Endometrial microvascular endothelial cells (primary cell): Measurements from ENCODE around the gene TLR7. TPM values are rescaled to one million over a fixed set of nuclear protein-coding genes. Genes with fewer than 3 reads are reported as not detected.

ENCODE experiments used
- in situ Hi-C: cut with HindIII; loops from 2 replicates; pipeline ENCODE4 v1.10.0; 2017; ENCODE audit warnings: low sequenced_read_pairs, low pct_unique_long_range_greater_than_20kb; ENCODE audit errors: inconsistent ontology term
- total RNA-seq: library from RNA; depleted of rRNA; stranded (reverse); fragments of >200 nt; gene quantifications from one replicate; pipeline ENCODE4 v1.2.3, GENCODE V29; 2015; ENCODE audit errors: inconsistent ontology term

The TLR7 gene
- total RNA-seq, result not detected

DNA sequence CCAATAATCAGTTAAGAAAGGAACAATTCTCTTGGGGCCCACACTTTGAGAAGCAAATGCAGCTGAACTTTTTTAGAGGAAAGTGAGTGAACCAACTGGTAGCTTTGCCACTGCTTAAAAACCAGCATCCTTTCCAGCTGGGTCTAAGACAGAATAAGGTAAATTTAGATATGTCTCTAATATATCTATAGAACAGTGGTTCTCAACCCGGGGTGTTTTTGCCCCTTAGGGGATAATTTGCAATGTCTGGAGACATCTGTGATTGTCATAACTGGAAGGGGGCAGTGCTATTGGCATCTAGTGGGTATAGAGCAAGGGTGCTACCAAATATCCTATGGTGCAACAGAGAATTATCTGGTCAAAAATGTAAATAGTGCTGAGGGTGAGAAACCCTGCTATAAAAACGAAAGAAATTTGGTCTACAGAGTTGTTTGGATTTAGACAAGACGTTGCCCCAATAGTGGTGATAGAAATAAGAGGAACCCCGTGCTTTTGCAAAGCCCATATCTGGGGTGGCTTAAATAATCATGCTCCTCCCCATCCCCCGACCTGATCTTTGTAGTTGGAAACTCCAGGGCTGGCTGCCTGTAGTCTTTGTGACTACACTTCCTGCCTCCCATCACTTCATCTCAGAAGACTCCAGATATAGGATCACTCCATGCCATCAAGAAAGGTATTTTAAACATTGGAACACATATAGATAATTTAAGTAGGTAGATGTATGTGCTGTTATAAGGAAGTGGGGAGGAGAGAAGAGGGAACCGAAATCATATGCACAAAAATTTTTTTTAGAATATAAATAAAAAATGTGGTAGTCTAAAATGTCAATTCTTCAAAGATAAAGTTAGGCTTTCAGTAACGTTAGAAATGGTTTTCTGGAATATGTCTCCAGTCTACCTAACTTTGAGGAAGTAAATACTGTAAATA lies at the start of gene TLR7:
Gene TLR7, plus strand, starts transcription at position 622 of the 927 bp plus-strand sequence. CDS start 507 bp downstream, outside the sequence.
- in situ Hi-C loops, result no loop called here

DNA sequence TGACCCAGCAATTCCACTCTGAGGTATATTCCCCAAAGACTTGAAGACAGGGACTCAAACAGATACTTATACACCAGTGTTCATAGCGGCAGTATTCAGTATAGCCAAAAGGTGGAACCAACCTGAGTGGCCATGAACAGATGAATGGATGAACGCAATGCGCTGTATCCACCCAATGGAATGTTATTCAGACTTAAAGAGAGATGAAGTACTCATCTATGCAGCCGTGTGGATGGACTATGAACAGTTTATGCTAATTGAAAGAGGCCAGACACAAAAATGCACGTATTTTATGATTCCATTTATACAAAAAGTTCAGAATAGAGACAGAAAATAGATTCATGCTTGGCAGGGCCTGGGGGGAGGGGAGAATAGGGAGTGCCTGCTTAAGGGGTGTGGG lies 49.3 kb upstream of the TLR7 start:
- in situ Hi-C loops, result no loop called here

DNA sequence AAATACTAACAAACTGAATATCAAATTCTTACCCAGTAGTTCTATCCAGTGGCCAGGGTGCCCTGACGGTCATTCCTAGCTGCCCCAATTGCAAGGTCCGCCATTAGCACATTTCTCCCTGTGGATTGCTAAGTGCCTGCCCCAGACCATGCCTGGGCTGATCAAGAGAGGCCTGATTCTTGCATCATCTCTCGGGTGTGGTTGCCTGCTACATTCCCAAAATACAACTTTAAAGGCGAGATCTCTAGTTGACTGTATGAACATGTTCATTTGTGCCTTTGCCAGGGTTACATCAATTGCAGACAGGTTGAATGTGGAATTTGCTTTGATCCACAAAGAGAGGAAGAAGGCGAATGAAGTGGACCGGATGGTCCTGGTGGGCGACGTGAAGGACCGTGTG lies 47.6 kb upstream of the TLR7 start:
- in situ Hi-C loops, result no loop called here

DNA sequence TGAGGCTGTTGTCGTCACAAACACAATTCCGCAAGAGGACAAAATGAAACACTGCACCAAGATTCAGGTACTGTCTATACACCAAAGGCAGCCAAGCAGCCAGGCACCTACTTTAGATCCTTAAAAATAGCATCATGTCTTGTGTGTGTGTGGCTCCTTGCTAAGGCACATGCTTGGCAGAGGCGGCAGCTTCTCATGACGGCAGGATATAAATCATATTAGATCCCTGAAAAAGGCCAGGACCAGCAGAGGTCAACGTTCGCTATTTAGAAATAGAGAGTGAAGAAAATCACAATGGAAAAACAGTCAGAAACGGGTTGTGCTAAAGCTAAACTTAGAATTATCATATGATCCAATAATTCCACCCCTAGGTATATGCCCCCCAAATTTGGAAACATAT lies 46.1 kb upstream of the TLR7 start:
- in situ Hi-C loops, result no loop called here

DNA sequence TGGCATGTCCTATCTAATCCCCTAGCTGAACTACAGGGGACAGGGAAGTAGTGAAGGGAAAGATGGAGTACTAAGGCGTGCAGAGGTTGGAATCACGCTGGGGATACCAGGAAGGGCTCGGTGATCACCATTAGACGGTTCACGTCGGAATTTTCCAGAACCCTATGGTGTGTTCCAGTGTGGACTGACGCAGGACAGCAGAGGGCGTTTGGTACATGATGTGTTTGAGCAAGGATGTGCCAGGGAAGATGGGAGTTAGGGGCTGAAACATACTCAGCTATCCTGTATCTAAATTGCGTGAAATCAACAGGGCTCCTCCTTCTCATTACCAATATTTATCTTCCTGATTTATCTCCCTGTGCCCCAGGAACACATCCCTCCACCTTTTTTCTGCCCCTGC lies 41.9 kb upstream of the TLR7 start:
- in situ Hi-C loops, result no loop called here

DNA sequence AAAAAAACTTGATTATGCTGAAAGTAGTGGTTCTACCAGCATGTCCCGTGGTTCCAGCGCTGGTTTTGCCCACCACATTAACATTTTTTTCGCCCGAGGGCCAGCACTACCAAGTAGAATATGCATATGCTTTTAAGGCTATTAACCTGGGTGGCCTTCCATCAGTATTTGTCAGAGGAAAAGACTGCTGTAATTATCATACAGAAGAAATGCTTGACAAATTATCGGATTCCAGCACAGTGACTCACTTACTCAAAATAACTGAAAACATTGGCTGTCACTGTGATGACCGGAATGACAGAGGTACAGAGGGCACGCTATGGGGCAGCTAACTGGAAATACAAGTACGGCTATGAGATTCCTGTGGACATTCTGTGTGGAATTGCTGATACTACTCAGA lies 41.1 kb upstream of the TLR7 start:
- in situ Hi-C loops, result no loop called here

DNA sequence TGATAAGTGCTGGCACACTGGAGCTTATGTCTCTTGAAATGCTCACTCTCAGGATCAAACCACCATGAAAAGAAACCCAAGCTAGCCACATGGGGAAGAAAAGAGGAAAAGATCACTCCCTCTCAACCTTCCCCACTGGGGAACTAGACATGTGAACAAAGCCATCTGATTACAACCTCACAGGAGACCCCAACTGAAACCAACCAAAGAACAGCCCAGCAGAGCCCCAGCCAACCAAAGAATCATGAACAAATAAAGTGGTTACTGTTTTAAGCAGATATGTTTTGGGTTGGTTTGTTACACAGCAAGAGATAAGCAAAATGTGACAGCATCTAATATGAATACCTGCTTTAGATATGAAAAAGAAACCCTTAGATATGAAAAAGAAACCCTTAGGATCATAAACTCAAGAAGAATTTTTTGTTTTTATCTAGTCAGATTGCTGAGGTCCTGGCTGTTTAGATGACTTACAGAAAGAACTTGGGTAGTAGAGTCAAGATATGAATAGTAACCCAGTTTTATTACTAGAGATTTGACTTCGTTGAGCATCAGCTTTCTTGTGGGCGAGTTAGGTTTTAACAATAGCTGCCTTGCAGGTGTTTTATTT lies 23.7 kb upstream of the TLR7 start:
- in situ Hi-C loops, result no loop called here

DNA sequence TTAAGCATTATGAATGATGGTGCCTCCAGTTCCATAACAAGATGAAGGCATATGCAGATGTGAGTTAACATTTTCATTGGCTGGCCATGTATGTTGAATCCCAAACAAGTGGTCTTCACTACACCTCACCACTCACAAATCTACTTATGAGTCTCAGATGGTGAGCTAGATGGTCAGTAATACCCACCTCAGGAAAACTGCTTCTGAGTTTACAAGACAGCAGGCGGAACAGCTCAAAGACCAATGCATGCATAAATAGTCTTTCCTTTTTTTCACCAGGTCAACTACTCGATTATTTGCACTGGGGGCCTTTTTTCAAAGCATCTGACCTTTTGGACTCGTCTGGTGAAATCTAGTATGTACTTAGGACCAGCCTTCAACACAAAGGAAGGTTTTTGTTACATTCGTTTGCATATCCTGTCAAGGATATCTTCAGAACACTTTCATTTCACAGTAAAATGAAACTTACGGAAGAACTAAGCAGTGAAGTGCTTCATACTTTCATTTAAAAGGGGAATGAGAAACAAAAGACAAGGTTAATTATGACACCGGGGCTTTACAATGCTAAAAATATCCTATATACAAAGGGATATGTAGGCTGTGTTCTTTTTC lies 23.1 kb upstream of the TLR7 start:
- in situ Hi-C loops, result no loop called here

DNA sequence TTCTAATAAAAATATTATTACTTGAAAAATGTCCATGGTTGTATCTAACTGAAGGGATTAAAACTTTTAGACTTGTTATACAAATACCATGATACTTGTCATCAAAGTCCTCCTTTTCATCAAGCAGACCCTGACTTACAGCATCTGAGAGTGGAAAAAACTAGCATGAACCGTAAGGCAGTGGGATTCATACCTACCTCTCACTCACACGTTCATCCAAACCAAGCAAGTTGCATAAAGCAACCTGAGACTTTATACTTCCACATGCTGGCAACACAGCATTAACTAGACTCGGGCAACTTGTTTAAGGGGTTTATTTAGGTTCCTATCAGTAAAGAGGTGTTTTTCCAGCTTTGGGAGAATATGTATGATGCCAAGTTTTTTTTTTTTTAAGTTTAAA lies 22.6 kb upstream of the TLR7 start:
- in situ Hi-C loops, result no loop called here

DNA sequence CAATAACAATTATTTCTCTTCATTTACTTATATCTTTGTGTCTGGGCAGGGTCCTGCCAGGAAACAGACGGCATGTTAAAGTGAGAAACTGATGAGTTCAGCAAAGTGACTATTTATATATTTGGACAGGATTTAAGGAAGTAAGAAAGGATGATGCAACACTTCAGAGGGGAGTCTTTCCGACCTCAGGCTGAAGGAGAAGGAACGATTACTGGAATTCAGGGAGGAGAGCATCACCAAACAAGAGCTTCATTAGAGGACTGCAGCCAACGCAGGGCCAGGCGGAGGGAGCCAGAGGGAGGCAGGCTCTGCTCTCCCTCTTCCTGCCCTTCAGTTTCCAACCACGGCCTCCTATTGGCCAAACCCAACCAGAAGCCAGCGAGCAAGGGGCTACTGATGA lies 1.5 kb upstream of the TLR7 start:
- in situ Hi-C loops, result no loop called here

DNA sequence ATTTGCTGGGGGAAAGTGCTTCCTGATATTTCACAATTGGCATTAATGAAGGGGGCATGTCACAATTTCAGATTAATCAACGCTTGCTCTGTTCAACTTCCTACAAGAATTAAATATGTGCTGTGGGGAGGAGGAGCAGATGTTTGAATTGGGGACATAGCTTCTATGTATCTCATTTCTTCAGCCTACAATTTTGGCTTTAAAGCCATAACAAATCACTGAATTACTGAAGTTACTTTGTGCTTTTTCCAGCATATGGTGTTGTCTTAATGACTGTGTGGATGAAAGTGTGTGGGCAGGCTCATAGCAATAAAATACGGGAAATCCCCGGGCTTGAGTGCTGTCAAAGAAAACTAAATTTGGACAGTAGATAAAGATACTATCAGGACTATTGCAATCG lies 813 bp downstream of the TLR7 start:
- in situ Hi-C loops, result no loop called here

DNA sequence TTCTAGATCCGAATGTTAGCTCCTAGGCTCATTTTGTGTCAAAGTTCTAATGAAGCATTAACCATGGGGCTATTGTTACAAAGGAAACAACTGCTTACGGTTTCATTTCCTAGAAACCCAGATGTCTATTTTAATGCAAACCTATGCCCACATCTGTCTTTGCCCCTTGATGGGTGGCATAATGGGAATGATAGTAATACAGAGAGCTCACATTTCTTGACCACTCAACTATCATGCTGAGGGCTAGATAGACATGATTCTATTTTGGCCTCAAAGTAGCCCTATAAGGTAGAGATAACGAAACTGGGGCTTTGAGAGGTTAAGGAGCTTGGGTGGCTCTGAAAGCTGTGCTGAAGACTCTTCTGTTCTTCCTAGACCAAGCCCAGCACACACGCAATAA lies 1.9 kb downstream of the TLR7 start:
- in situ Hi-C loops, result no loop called here

DNA sequence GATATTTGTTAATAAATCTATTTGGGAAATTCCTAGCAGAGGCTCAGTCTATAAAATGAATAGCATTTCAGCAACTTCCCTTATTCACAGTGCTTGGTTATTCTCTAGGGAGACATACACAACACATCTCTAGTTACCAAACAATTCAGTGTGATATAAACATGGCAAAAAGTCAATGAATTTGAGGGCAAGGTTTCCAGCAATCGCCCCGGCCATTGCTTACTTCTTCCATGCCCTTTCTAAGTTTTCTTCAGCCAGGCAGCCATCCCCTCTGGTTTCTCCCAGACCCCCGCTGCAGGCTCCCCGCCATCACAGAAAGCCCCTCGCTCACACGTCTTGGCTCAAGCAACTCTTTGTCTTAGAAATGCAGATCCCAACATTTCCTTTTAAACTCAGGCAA lies 4.4 kb downstream of the TLR7 start:
- in situ Hi-C loops, result no loop called here

DNA sequence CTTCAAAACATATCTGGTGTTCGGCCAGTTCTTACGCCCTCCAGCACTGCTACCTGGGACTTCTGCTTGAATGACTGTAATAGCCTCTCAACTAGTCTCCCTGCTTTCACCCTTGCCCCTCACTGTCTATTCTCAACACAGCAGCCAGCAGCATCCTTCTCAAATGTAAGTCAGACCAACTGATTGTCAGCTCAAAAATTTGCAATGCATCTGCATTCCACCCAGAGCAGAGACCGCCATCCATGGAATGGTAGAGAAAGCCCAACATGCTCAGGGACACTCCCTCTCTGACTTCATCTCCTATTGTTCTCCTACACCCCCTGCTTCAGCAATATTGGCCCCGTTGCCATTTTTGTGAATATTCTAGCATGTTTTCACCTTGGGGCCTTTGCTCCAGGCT lies 5.9 kb downstream of the TLR7 start:
- in situ Hi-C loops, result no loop called here

DNA sequence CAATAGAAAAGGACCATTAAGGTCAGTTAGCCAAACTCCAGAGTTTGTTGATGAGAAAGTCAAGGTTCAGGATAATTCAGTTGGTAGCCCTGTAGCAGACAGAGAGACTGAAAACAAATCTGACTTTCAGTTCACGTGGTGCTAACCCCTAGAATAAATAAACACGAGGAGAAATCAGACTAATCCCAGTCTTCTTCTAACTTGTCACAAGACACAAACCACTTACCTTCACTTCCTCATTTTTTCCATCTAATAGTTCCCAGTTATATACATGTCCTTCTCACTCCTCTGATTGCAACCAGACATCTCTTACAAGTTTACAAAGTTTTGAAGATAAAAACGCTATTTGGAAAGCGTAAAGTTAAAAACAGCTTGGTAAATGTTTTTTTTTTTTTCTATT lies 7.7 kb downstream of the TLR7 start:
- in situ Hi-C loops, result no loop called here

DNA sequence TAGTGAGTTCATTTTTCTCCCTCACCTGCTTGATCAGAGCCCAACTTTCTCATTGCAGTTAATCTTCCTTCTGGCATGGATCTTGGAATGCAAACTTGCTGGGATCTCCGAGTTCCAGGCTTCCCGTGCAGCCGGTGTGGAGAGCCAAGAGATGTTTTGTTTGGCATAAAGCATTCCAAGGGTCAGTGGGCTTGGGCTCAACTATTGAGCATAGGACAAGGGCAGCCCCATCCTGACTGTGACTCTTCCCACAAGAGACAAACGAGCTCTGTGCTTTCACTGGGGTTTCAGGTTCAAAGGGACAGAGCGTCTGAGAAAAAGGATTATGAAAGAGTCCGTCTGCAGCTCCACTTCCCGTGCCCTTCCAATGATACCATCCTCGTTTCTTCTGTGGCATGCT lies 10.5 kb downstream of the TLR7 start:
- in situ Hi-C loops, result no loop called here

DNA sequence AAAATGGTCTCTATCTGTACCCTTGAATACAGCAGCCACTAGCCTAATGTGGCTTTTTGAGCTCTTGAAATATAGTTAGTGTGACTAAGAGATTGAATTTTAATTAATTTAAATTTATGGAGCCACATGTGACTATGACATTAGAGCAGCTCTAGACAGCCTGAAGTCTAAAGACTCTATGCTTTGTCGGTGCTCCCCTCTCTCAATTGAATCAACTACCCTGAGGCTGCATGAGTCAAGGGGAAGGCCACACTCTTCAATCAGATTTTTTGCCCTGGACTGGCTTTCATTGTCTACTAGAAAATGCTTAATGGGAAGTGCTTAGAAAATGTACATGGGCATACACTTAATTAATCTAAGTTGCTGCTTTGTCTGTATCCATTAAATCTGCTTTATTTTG lies 11.7 kb downstream of the TLR7 start:
- in situ Hi-C loops, result no loop called here

DNA sequence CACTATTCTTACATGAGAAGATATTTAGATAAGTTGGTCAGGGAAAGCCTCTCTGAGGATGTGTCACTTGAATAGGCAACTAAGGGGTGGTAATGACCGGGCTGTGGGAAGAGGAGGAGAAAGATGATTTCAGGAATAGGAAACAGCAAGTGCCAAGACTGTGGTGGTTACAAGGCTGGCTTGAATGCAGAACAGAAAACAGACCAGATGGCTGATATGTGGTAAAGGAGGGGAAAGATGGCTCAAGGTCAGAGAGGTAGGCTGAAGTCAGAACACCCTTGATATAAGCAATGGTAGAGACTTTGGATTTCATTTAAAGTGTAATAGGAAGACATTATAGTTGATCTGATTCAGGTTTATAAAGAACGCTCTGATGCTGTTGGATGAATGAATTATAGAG lies 15.0 kb downstream of the TLR7 start:
- in situ Hi-C loops, result no loop called here

DNA sequence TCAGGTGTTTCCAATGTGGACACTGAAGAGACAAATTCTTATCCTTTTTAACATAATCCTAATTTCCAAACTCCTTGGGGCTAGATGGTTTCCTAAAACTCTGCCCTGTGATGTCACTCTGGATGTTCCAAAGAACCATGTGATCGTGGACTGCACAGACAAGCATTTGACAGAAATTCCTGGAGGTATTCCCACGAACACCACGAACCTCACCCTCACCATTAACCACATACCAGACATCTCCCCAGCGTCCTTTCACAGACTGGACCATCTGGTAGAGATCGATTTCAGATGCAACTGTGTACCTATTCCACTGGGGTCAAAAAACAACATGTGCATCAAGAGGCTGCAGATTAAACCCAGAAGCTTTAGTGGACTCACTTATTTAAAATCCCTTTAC lies 18.6 kb downstream of the TLR7 start:
- in situ Hi-C loops, result no loop called here

DNA sequence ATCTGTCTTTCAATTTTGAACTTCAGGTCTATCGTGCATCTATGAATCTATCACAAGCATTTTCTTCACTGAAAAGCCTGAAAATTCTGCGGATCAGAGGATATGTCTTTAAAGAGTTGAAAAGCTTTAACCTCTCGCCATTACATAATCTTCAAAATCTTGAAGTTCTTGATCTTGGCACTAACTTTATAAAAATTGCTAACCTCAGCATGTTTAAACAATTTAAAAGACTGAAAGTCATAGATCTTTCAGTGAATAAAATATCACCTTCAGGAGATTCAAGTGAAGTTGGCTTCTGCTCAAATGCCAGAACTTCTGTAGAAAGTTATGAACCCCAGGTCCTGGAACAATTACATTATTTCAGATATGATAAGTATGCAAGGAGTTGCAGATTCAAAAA lies 19.7 kb downstream of the TLR7 start:
- in situ Hi-C loops, result no loop called here
